HG02852 (cell line): ENCODE results near the gene ARL4D.
"Not testable (repeated sequence)": the region's sequence is repeated elsewhere in the genome, so short reads cannot be mapped to it uniquely, and the experiment has no call there.

Experiments used
- ATAC-seq: cut with Tn5 transposase; IDR thresholded peaks from one replicate; pipeline ENCODE4 v1.9.1; 2021; ENCODE audit warnings: mild to moderate bottlenecking, moderate library complexity; ENCODE audit not compliant: unreplicated experiment

Gene ARL4D

DNA sequence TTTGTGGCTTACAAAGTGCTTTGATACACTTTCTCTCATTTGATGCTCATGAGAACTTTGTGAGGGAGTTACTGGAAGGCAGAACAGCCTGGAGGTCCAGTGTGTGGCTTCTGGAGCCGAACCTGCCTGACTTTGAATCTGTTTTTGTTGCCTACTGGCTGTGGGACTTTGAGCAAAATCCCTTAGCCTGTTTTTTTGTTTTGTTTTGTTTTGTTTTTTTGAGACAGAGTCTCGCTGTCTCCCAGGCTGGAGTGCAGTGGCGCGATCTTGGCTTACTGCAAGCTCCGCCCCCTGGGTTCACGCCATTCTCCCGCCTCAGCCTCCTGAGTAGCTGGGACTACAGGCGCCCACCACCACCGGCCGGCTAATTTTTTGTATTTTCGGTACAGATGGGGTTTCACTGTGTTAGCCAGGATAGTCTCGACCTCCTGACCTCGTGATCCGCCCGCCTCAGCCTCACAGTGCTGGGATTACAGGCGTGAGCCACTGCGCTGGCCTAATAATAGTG is 20.6 kb downstream of the ARL4D start:
- ATAC-seq: not testable (repeated sequence)

DNA sequence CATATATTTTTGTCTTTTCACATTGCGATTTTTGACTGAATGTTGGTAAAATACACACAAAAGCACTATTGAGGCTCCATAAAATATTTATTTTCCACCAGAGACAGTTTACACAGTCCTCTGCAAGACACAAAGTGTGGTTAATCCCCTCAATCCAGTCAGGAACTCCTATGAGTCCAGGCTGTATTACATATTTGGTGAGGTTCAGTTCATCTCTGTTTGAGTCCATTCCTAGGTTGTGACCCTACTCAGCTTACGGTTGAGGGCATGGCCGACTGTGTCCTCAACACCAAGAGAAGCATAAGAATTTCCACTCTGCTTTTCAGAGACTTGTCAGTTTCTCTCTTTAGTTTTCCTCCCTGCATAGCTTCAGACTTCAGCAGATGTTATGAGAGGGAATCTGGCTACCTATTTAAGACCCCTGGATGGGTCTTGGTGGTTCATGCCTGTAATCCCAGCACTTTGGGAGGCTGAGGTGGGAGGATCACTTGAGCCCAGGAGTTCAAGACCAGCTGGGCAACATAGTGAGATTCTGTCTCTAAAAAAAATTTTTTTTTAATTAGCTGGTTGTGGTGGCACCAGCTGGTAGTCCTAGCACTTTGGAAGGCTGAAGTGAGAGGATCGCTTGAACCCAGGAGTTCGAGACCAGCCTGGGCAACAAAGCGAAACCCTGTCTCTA is 25.1 kb downstream of the ARL4D start:
- ATAC-seq: no peak

DNA sequence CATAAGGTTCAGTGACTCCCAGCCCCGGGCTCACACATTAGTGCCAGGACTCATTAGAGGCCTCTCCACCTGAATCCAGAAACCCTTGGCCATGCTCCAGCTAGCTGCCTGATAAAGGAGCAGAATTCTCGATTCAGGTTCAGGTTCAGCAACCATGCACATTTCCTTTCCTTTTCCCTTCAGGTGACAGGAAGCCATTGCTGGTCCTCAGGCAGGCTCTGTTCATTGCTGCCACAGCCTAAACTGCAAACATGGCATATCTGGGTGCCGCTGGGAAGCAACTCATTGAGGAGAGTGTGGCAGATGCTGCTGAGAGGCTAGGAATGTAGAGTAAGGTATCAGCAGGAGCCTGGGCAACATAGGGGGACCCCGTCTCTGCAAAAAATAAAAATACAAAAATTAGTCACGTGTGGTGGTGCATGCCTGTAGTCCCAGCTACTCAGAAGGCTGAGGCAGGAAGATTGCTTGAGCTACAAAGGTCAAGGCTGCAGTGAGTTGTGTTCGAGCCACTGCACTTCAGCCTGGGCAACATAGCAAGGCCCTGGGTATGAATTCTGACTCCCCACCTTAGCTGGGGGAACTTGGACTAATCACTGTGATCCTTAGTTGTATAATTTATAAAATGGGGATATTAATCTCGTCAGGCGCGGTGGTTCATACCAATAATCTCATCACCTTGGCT is 28.7 kb downstream of the ARL4D start:
- ATAC-seq: no peak

DNA sequence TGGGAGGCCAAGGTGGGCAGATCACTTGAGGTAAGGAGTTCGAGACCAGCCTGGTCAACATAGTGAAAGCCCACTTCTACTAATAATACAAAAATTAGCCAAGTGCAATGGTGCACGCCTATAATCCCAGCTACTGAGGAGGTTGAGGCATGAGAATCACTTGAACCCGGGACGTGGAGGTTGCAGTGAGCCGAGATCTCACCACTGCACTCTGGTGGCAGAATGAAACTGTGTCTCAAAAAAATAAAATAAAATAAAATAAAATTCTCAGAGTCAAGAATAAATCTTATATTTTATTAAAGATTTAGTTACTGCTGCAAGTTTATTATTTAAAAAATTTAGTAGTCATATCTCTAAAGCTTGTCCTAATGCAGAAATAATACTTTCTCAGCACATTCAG is 29.7 kb downstream of the ARL4D start:
- no peak for ATAC-seq

DNA sequence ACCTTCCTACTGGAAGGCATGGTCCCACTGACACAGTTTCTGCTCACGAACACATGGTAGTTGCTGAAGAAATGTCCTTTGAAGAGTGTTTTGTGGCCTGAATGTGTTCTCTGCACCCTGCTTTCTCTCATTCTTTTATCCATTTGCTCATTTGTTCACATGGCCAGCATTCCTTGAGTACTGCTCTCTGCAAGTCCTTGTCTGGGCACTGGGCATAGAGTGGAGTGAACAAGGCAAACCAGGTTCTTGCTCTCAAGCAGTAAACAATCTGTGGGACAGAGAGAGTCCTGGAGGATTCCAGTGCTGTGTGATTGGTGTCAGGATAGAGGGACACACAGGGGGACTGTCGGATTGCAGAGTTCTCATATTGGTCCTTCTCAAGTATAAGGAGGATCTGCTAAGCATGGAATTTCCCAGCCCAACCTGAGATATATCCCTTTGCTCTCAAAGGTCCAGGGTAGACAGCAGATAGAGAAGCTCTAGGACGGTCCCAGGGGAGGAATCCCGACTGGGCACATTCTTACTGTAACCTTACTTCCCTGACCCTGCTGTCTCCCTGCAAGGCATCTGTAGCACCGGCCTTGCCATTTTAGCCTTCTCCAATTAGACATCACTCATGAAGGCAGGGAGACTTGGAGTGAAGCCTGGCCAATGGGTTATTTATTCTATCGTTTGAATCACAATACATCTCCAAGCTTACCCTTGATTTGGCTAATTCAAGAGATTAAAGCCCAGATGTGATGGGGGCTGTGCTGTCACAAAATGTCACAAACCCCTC is 32.3 kb downstream of the ARL4D start:
- ATAC-seq: no peak

DNA sequence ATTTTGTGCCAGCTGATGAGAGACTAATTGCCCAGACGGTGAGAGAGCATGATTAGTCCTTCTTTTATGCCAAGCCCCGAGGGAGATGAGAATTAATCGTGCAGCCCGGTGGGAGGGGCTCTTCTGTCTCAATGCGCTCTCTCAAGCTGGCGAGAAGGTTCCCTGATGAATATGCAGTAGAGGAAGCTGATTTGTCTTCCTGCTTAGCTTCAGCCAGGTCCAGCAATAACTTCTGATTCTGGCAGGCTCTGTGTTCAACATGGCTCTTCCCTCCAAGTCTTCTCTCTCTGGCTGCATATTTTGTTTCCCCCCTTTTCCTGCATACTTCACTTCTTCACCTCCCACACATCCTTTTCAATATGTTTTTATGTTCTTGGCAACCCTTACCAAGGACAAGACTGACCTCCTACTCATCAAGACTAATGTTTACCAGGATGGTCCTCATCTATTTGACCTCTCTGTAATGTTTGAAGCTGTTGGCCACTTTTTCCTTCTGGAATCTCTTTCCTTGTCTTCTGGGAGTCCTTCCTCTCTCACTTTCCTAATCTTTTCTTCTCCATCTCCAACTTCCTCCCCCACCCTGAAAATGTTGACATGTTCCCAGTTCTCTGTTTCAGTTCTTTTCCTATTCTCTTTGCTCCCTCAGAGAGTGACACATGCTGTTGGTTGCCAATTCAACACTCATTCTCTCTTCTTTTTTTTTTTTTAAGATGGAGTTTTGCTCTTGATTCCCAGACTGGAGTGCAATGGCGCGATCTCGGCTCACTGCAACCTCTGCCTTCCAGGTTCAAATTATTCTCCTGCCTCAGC is 33.1 kb downstream of the ARL4D start:
- no peak for ATAC-seq

DNA sequence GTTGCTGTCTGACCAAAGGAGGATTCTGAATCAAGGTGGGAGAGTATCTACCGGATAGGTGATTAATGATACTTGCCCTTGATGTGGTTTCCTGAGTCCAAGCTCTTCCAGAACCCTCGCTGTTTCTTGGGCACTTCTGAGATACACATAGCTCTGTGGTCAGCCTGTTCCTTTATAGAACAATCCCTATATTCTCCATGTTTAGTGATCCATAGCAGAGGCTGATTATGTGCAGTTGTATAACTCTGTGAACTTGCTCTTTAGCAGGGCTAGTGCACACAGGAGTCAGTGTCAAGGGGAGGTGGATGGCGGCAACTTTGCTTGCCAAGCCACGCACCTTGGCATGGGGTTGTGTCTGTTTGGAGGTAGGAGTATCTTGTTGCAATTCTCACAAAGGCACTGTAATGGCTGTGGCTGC is 36.1 kb downstream of the ARL4D start:
- ATAC-seq: no peak

DNA sequence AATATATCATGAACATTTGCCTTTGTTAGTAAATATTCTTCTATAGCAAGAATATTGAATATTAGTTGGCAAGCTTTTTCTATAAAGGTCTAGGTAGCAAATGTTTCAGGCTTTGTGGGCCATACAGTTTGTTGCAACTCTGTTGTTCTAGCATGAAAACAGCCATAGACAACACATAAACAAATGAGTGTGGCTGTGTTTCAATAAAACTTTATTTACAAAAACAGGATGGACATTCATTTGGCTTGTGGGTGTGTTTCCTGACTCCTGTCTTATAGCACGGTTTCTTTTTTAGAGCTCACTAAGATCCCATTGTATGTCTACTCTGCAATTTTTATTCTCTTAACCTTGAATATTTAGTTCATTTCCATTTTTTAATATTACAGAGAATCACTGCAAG is 39.0 kb downstream of the ARL4D start:
- ATAC-seq: no peak

DNA sequence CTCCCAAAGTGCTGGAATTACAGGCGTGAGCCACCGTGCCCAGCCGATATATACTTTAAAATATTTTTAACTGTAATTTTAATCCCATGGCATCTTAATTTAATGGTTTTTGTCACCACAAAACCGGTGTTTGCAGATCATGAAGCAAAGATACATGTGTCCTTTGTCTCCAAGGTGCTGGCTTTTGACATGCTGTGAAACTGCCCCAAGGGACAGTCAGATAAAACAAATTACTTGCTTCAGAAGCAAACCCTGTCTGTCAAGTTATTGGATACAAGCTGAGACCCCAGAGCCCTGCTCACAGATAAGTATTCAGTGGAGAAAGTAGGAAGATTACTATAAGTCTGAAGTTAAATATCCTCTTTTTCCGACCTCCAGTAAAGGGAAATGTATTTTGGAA is 39.8 kb downstream of the ARL4D start:
- ATAC-seq: no peak

DNA sequence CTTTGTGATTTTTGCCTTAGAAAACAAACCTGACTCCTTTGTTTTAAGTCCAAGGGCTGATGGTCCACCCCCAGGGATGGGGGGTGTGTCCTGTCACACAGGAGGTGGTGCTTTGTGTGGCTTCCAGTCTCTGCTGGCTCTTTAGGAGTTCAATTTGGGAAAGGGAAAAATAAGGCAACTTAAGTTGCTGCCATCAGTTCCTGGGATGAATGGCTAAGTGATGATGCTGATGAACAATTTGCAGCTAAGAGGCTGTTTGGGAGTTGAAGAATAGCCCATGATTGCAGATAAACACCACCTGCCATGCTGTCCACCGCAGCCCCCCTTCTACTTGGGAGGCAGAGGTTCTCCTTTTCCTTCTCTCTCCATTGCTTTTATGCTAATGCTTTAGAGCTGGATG is 40.2 kb downstream of the ARL4D start:
- ATAC-seq: no peak

DNA sequence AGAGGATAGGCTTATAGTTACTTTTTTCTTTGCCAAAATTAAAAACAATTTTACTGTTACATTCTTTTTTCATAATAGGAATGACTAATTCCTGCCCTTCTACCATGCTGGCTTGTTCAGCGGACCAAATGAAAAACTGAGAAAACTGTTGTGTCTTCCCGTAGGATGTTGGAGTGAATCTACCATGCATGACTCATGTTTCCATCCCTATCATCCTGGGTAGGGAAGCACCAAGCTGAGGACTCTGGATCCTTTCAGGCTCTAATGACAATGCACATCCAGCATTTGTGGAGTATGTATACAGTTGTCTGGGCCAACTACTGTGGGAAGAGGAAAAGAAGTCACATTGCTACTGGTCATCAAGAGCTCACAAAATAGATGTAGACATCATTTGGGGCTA is 43.9 kb downstream of the ARL4D start:
- no peak for ATAC-seq

DNA sequence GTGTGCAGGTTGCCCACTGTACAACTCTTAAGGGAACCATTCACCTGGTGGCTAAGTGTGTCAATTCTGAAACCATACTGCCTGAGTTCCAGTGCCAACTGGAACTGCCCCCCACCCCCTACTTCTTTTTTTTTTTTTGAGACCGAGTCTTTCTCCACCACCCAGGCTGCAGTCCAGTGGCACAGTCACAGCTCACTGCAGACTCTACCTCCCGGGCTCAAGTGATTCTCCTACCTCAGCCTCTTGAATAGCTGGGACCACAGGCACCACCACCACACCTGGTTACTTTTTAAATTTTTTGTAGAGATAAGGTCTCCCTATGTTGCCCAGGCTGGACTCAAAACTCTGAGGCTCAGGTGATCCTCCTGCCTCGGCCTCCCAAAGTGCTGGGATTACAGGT is 44.6 kb downstream of the ARL4D start:
- no peak for ATAC-seq

DNA sequence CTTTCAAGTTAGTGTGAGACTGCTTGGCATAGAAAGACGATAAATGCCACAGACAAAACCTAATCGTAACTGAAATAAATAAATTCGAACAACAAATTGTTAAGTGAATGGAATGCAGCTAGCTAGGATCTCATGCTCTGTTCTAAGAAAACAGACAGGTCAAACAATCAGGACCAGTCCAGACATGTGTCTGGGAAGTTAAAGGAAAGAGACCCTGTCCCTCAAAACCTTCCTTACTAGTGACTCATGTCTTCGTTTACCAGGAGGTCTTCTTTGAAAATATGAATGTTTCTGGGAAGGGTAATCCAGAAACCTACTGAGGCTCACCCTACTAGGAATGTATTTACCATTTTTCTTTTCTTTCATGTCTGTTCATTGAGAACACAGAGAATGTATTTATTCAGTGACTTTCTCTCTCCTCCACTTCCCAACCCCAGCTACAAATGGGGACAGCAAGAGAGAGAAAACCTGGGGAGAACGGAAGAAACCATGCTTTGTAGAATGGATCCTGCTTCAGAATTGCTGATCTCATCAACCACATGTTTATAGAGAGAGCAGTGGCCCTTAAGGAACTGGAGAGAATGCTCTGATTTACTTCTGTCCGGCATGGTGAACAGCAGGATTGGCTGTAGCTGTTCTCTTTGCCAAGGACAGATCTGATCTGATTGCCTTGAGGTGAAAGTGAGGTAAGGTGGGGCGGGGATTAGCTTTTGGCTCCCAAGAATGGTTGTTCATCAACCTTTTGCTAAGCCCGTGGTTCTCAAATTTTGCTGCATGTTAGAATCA is 45.6 kb downstream of the ARL4D start:
- no peak for ATAC-seq

DNA sequence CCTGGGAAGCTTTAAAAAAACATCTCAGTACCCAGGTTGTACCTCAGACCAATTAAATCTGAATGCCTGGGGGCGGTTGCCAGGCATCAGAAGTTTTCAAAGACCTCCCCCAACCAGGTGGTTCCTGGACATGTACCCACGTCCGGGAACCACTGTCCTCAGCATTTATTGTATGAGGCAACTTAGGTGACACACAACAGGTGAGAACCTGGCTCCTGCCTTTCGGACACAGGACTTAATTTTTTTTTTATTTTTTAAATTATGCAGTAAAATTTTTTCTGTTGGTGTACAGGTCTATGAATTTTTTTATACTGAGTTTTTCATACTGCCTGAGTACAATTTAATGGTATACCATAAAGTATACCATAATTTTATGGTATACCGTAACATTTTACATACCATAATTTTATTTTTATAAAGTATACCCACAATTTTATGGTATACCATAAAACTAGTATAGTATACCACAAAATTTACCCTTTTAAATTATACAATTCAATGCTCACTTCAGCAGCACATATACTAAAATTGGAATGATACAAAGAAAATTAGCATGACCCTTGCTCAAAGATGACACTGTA is 46.3 kb downstream of the ARL4D start:
- no peak for ATAC-seq

DNA sequence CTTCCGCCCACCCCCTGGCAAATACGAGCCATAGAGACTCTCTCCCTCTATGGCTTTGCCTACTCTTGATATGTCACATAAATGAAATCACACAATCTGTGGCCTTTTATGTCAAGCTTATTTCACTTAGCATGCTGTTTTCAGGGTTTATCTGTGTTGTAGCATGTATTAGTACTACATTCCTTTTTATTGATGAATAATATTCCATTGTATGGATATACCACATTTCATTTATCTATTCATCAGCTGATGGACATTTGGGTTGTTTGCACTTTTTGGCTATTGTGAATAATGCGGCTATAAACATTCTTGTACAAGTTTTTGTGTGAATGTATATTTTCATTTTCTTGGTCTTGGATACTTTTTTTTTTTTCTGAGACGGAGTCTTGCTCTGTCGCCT is 48.0 kb downstream of the ARL4D start:
- ATAC-seq: no peak

DNA sequence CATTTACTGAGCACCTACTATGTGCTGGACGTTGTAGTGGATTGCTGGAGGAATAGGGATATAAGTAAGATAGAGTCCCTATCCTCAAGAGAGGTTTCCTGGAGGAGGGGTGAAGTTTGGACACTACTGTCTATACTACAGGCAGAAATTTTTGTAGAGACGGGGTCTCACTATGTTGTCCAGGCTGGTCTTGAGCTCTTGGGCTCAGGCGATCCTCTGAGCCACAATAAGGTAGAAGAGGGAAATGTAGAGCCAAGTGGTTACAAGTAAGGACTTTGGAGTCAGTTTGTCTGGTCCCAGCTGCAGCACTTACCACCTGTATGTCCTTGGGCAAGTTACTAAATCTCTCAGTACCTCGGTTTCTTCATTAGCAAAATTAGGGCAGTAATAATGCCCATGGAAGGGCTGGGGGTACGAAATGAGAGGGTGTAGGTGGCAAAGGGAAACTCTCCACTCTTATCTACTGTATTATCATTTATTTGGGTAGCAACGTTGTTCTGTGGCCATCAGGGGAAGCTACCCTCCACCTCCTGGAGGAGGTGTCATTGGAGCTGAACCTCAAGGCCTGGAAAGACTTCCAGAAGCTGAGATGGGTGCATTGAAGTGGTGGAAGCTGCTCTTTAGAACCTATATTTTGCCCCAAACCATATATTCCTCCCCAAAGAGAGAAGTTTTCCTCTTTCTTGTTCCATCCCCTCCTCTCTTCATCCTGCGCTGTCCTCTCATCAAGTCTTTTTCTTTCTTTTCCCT is 50.1 kb downstream of the ARL4D start:
- no peak for ATAC-seq

DNA sequence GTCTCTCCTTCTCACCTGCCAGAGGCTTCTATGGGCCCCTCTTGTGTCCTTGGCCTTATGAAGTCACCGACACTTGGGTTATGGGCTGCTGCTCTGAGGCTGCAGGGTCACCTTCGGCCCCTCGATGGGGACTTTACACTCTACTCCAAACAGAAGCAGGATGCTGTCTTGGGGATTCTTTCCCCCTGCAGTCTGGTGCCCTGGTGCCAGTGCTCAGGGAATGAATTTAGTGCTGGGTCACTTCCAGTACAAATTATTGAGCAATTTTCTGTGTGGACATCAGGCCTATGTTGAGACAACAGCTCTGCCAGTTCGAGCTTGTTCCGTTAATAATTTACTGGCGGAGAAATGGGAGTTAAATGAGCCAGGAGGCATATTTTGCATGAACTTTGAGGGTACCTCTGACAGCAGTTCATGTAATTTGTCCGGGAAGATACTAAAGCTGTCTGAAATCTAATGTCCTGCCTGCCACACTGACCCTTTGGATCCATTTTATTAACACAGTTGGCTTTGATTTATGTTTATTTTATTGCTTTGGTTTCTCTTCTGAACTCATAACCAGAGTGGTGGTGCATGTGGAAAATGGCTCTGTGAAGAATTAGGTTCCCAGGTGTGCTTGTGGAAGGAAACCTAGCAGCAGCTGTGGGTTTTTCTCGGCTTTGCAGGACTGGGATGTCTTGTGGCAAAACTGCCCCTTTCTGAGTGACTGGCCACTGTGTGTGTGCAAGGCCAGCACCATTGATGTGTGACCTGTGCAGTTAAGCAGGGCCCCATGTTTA is 50.9 kb downstream of the ARL4D start:
- ATAC-seq: no peak
